NOMO-1 treated with dmso at 0.1 percent for 144 hours (cell line): ENCODE results near the gene CCDC192.
"Not testable (repeated sequence)": the region's sequence is repeated elsewhere in the genome, so short reads cannot be mapped to it uniquely, and the experiment has no call there.

Experiments
- DNase-seq: peaks from one replicate; lab custom pipeline; 2025; ENCODE audit not compliant: unreplicated experiment; lab: John Stamatoyannopoulos, UW

Gene CCDC192

DNA sequence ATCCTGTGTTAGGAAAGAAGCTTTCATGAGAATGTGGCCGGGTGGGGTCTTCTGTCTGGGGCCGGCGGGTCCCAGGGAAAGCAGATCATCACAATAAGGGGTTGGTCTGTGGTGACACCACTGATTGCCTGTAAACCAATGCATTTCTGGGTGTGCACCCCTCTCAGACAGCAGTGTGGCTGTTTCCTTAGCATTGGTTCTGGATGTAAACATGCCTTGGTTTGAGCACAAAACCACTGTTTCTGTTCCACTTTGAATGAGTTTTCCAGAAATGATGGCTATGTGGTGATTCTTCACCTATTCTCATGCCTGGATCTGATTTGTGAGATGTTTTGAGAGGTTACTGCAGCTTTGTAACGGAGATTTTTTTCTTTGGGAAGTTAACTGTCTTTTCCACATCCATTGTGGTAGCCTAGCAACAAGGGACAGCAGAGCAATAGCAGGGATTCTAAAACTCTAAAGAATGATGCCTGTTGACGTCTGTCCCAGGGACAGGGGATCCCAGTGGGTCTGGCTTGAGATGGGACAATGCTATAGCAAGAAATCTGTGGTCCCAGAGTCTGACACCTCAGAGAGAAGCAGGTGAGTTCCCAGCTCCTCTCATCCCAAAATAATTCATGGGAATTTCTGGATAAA is at the start of gene CCDC192:
CCDC192 (plus strand) TSS at position 466 of the 636 bp plus-strand sequence; CDS start at position 521, 55 bp downstream.
- no peak for DNase-seq

DNA sequence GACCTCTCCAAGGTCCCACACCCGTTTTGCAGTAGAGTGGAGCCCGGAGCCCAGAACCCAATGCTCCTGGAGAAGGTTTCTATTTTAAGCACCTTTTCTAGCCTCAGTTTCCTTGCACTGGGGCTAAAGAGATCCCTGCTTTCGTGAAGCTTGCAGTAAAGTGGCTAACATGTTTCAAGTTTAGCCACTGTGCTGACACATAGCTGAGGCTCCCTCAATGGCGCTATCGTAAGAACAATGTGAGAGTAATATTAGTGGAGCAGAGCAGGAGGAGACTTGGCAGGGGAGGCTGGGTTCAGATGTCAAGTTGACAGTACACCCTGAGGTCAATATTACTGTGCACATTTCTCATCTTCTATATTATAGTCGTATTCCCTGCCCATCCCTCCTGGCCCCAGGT is 46.4 kb upstream of the CCDC192 start:
- no peak for DNase-seq

- no peak for DNase-seq
Observed at GRCh38 chr5:127660047-127660733, 43.0 kb upstream of the CCDC192 start.

GRCh38 chr5:127664093-127664492 is 39.1 kb upstream of the CCDC192 start:
- no peak for DNase-seq

GRCh38 chr5:127665641-127666040 is 37.5 kb upstream of the CCDC192 start:
- DNase-seq: no peak

DNA sequence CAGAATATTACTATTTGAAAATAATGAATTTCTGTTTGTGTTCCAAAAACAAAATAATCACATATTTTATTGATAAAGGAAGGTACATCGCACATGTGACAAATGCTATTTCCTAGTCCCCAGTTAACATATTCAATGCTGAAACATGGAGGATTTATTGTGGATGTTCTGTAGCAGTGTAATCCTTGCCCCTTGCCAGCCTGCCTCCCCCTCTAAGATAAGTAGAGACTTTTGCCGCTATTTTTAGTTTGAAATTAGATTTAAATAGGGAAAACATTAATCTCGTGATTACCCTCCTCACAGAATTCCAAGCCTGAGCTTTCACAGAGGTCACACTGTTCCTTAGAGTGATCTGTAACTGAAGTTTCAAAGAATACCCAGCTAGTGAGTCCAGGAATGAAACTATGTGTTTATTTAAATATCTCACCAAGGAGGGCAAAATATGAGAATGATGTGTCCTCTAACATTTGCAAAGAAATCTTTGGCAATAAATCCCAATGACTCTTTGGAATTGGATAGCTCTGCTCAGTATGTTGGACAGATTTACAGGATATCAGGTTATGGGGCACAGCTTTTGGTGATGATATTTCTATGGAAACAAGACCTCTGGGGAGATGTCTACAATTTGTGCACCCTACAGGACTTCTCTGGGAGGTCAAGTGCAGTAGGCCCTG is 37.0 kb upstream of the CCDC192 start:
- no peak for DNase-seq

- DNase-seq: no peak
Observed at GRCh38 chr5:127667926-127668325, 35.3 kb upstream of the CCDC192 start.

- no peak for DNase-seq
Observed at GRCh38 chr5:127671218-127671617, 32.0 kb upstream of the CCDC192 start.

GRCh38 chr5:127673117-127673800 is 29.9 kb upstream of the CCDC192 start:
- DNase-seq: no peak

- not testable (repeated sequence) for DNase-seq
Observed at GRCh38 chr5:127676951-127677350, 26.2 kb upstream of the CCDC192 start.

- DNase-seq: not testable (repeated sequence)
Observed at GRCh38 chr5:127679691-127680330, 23.4 kb upstream of the CCDC192 start.

DNA sequence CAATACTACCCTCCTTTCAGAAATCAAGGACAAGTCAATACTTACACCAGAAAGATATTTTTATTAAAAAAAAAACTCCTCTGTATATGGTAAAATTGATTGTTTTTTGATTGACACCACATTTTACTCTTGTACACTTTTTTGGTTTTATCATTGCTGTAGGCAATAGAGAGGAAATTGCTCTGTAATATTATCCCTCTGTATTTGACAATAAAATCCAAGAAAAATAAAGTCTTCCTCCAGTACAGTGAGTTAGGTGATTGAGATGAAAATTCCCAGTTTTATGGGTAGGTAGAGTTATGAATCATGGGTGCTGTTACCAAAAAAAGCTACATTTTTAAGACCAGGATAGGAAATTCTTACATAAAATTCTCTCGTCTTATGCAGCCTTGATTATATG is 22.6 kb upstream of the CCDC192 start:
- no peak for DNase-seq

DNA sequence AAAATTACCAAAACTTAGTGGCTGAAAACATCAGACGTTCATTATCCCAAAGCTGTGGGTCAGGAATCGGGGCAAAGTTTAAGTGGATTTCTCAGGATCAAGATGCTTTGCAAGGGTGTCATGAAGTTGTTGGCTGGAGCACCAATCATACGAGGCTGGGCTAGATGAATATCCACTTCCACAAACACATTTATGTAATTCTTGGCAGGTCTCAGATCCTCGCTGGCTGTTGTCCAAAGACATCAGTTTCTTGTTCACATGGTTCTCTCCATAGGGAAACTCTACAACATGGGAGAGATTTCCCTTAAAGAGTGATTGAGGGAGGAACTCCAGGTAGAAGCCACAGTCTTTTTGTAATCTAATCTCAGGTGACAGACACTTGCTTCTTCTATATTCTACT is 20.2 kb upstream of the CCDC192 start:
- no peak for DNase-seq

GRCh38 chr5:127684726-127685467 is 18.3 kb upstream of the CCDC192 start:
- DNase-seq: no peak

GRCh38 chr5:127685662-127686061 is 17.5 kb upstream of the CCDC192 start:
- no peak for DNase-seq

DNA sequence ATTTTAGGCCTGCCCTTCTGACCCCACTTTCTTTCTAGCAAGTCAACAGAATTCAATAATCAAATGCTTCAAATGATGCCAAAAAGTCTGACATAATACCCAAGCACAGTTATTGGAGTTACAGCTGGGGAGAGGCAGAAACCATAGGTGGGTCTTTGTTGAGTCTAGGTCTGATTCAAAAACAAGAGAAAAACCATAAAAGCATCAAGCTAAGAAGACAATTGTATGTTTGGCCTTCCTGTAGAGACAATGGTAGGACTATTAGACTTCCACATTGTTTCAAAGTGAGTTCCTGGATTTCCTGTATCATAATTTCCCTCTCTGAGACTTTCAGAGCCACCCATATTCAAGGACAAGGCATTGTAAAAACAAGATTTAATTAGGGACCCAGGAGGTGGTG is 16.8 kb upstream of the CCDC192 start:
- no peak for DNase-seq

DNA sequence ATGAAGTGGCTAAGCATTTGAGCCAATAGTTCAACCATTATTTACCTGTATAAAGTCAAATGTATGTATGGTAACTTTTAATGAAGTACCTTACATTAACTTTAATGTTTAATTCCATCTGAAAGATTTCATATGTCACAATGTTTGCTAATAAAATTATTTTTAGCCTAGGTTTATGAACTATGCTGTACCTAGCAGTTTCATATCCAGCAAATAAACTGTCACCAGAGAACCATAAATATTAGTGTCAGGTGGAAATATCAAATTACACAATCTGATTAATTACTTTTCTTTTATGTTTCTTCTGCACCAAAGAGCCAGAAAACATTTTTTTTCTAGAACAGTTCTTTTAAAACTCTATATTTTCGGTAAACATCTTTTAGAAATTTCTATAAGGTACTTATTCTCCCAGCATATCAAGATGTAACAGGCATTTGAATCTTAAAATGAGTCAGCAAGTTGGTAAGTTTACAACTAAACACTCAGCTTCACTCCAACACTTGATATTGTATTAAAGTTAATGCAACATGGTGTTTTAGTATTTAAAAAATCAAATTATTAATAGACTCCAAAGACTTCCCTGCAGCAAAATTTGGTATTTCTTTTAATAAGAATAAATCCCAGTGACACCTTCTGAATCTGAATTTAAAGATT is 8.5 kb upstream of the CCDC192 start:
- no peak for DNase-seq

DNA sequence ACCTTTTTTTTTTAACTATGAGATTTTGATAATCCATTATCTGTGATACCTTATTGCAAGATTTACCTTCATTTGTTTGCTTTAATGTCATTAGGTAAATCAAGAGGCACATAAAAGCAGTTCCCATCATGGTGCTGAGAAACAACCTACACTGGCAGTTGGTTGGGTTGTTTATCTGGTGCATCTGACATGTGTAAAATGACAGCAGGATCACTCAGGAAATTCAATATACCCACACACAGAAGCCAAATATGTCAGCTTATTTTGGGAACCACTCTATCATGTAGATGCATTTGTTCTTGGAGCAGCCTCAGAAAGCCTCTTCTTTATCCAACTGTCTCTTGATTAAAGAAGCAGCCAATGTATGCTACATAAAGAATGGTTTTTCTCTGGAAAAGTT is 7.8 kb upstream of the CCDC192 start:
- DNase-seq: no peak

DNA sequence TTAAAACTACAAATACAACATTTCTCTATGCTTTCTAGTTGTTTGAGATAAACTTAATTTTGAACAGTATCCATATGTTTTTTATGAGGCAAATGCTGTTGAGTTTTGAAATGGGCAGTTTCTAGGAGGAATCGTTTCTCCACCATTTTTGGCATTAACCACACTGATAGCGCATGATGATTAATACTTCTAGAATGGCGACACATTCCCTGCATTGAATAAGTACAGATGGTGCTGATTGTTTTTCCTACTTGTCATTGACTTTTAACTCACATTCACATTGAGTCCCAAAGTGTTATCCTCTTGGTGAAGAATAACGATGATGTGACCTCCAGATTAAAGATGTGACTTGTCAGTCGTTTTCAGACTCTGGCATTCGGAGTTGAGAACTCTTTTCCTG is 6.5 kb upstream of the CCDC192 start:
- no peak for DNase-seq
